LNCAP (cell line): ENCODE data around the gene MAP1B.

ENCODE experiments used
- TF ChIP-seq, protein P1 (sequence below): fragments of 450-650 bp; IDR thresholded peaks from 2 replicates; pipeline ENCODE4 v1.5.1; 2017; ENCODE audit warnings: mild to moderate bottlenecking

MAP1B gene

GRCh38 chr5:72167804-72168203, 60.5 kb downstream of the MAP1B start:
- TF ChIP-seq, protein P1, sequence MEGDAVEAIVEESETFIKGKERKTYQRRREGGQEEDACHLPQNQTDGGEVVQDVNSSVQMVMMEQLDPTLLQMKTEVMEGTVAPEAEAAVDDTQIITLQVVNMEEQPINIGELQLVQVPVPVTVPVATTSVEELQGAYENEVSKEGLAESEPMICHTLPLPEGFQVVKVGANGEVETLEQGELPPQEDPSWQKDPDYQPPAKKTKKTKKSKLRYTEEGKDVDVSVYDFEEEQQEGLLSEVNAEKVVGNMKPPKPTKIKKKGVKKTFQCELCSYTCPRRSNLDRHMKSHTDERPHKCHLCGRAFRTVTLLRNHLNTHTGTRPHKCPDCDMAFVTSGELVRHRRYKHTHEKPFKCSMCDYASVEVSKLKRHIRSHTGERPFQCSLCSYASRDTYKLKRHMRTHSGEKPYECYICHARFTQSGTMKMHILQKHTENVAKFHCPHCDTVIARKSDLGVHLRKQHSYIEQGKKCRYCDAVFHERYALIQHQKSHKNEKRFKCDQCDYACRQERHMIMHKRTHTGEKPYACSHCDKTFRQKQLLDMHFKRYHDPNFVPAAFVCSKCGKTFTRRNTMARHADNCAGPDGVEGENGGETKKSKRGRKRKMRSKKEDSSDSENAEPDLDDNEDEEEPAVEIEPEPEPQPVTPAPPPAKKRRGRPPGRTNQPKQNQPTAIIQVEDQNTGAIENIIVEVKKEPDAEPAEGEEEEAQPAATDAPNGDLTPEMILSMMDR: no peak

GRCh38 chr5:72170101-72170500, 62.8 kb downstream of the MAP1B start:
- TF ChIP-seq, protein P1: no peak

DNA sequence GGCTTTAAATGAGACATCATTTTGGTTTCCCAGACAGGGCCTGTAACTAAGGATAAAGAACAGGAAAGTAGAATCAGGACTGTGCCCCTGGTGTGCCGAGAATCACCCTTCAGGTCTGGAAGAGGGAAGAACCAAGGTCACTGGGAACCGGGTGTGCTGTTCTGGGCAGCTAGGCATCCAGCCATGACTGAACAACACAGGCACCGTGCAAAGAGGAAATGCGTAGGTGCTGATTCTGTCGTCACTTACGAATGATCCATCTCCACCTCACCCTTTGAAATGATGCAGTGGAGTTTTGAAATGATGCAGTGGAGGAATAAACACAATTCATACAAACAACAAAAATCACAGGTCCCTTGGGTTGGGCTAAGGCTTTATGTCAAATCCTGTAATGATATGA, 64.4 kb downstream of the MAP1B start:
- TF ChIP-seq, protein P1: no peak

GRCh38 chr5:72172786-72173185, 65.5 kb downstream of the MAP1B start:
- TF ChIP-seq, protein P1: no peak

DNA sequence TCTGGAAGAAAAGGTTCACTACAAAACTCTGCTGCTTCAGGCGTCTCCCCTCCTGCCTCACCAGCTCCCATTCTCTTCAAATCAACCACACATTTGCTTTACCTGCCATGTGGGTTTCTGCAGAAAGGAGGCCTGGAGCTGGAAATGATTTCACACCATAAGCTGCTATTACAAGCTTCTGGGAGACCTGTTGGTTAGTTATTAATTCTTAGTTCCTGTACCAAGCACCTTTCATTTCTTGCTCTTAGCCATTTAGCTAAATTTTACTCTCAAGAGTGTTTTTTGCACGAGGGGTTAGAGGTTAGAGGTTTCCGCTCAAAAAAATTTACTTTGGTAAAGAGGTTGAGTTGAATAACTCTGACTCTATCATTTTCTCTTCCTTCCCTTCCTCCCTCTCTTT, 70.3 kb downstream of the MAP1B start:
- TF ChIP-seq, protein P1: no peak

- TF ChIP-seq, protein P1: no peak
These were observed 71.9 kb downstream of the MAP1B start for GRCh38 chr5:72179028-72179815.

DNA sequence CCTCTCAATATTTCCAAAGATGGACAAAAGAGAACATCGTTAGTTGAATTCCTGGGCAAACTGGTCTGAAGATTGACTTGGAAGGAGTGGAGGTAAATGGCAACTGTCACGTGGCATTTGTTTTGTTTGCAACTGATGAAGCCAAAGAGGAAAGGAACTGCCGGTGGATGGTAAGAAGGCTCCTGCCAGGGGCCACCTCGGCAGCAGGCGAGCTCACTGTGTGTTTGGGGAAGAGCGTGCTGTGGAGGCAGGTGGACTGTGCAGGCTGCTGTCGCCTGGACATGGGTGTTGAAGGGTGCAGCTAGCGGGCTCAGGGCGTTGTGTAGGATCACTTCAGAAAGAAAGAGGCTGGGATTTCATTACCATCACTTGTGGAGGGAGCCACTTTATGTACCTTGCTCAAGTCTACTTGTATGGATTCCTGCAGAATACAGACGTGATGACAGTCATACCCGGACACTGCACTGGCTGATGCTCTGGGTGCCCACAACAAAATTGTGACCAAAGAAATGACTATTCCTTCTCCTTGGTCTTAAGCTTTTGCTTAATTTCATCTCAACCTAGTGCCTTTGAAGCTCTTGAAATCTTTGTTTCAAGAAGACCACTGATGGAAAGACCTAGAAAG, 72.7 kb downstream of the MAP1B start:
- TF ChIP-seq, protein P1: no peak
